ENCODE measurements around the gene BSN. TPM values are rescaled to one million over a fixed set of nuclear protein-coding genes. Genes with fewer than 3 reads are reported as not detected.
A peak's percentile ranks its signal among the peaks of the same experiment; 100 is the strongest.

Gene BSN
- under 1 TPM; 0.09 to 0.11 TPM for total RNA-seq

- Mint-ChIP-seq H3K9me3 (ENCODE audit: low read depth) (no peaks in the 10 kb centered on the region), H3K36me3 (ENCODE audit: low read depth) (no peaks in the 10 kb centered on the region), H3K4me3 (peak within 1 kb of the TSS; percentile 72), H3K27me3 (peaks cover 34% of the 10 kb centered on the region), H3K4me1 (peaks cover 11% of the 10 kb centered on the region), H3K27ac (peak within 1 kb of the TSS; percentile 24)
- intact Hi-C loops (cut with DNase I, micrococcal nuclease) = loop anchor here in 1 of 2 experiments (1.0 to 10.0 kb wide), 9 partner anchors 15 to 673 kb away; partner anchors contain the start of genes APEH, DAG1, MST1 and NICN1
- POLR2A ChIA-PET = interaction anchor here (0.6 to 1.4 kb wide), 2 partner anchors 14 to 220 kb away, joined by 3 to 7 read pairs; no protein-coding TSS in a partner anchor
- ATAC-seq = peak; percentile 92
- CTCF ChIA-PET = interaction anchor here (0.6 to 6.5 kb wide), 3 partner anchors 14 to 169 kb away, joined by 3 to 37 read pairs (median 13); no protein-coding TSS in a partner anchor
- DNase-seq = peak; percentile 95
Observed at GRCh38 chr3:49553692-49554632, at the start of gene BSN. BSN (plus strand) TSS chr3:49554477; CDS start chr3:49554603, 126 bp downstream.

GRCh38 chr3:49506906-49507305 lies 47.4 kb upstream of the BSN start:
- DNase-seq = no peak
- ChIA-PET POLR2A (interaction anchor here (0.7 kb wide), 1 partner anchor 13 kb away, joined by 3 read pairs; no protein-coding TSS in a partner anchor), CTCF (no interaction called here)
- Mint-ChIP-seq H3K4me3 (no peak overlapping the region), H3K27ac (no peak overlapping the region), H3K36me3 (ENCODE audit: low read depth) (peaks cover 15% of the 10 kb centered on the region), H3K27me3 (no peaks in the 10 kb centered on the region), H3K9me3 (ENCODE audit: low read depth) (no peaks in the 10 kb centered on the region), H3K4me1 (peaks cover 5% of the 10 kb centered on the region)
- ATAC-seq = no peak
- intact Hi-C loops (cut with DNase I, micrococcal nuclease) = no loop called here

- POLR2A ChIA-PET = interaction anchor here (0.6 kb wide), 1 partner anchor 104 kb away, joined by 6 read pairs; no protein-coding TSS in a partner anchor
- Mint-ChIP-seq H3K9me3 (ENCODE audit: low read depth) (no peaks in the 10 kb centered on the region), H3K4me1 (peaks cover 2% of the 10 kb centered on the region), H3K27ac (no peak overlapping the region), H3K27me3 (no peaks in the 10 kb centered on the region), H3K4me3 (no peak overlapping the region), H3K36me3 (ENCODE audit: low read depth) (peaks cover 8% of the 10 kb centered on the region)
- CTCF ChIA-PET = interaction anchor here (1.0 kb wide), 1 partner anchor 33 kb away, joined by 3 read pairs; no protein-coding TSS in a partner anchor
- no peak for ATAC-seq
- intact Hi-C loops (cut with DNase I, micrococcal nuclease) = no loop called here
- DNase-seq = no peak
Observed at GRCh38 chr3:49509028-49509561, 45.2 kb upstream of the BSN start.

- Mint-ChIP-seq H3K4me1 (peaks cover under 1% of the 10 kb centered on the region), H3K27ac (no peak overlapping the region), H3K27me3 (no peaks in the 10 kb centered on the region), H3K9me3 (ENCODE audit: low read depth) (no peaks in the 10 kb centered on the region), H3K4me3 (no peak overlapping the region), H3K36me3 (ENCODE audit: low read depth) (peaks cover 16% of the 10 kb centered on the region)
- no peak for DNase-seq
- ChIA-PET POLR2A (no interaction called here), CTCF (interaction anchor here (1.1 to 1.4 kb wide), 3 partner anchors 12 to 185 kb away, joined by 3 to 5 read pairs (median 5); no protein-coding TSS in a partner anchor)
- intact Hi-C loops (cut with DNase I, micrococcal nuclease) = no loop called here
- no peak for ATAC-seq
Observed at GRCh38 chr3:49511639-49512038, 42.6 kb upstream of the BSN start.

GRCh38 chr3:49512781-49513355 lies 41.4 kb upstream of the BSN start:
- Mint-ChIP-seq H3K4me1 (no peaks in the 10 kb centered on the region), H3K9me3 (ENCODE audit: low read depth) (no peaks in the 10 kb centered on the region), H3K27ac (no peak overlapping the region), H3K4me3 (no peak overlapping the region), H3K36me3 (ENCODE audit: low read depth) (peaks cover 19% of the 10 kb centered on the region), H3K27me3 (no peaks in the 10 kb centered on the region)
- intact Hi-C loops (cut with DNase I, micrococcal nuclease) = no loop called here
- ATAC-seq (no peak), DNase-seq (no peak)
- CTCF ChIA-PET = interaction anchor here (0.5 to 1.8 kb wide), 3 partner anchors 13 to 360 kb away, joined by 3 to 4 read pairs (median 3); no protein-coding TSS in a partner anchor
- POLR2A ChIA-PET = no interaction called here

- no peak for ATAC-seq
- Mint-ChIP-seq H3K4me3 (no peak overlapping the region), H3K4me1 (no peaks in the 10 kb centered on the region), H3K27me3 (no peaks in the 10 kb centered on the region), H3K36me3 (ENCODE audit: low read depth) (peaks cover 19% of the 10 kb centered on the region), H3K27ac (no peak overlapping the region), H3K9me3 (ENCODE audit: low read depth) (no peaks in the 10 kb centered on the region)
- POLR2A ChIA-PET = no interaction called here
- DNase-seq = no peak
- CTCF ChIA-PET = interaction anchor here (0.5 to 1.8 kb wide), 4 partner anchors 13 to 361 kb away, joined by 3 to 4 read pairs (median 4); no protein-coding TSS in a partner anchor
- intact Hi-C loops (cut with DNase I, micrococcal nuclease) = no loop called here
Observed at GRCh38 chr3:49513494-49514124, 40.7 kb upstream of the BSN start.

- H3K4me1 Mint-ChIP-seq = no peaks in the 10 kb centered on the region
- H3K27me3 Mint-ChIP-seq = no peaks in the 10 kb centered on the region
- DNase-seq (no peak), ATAC-seq (no peak)
- CTCF ChIA-PET = interaction anchor here (0.6 kb wide), 1 partner anchor 12 kb away, joined by 3 read pairs; no protein-coding TSS in a partner anchor
- intact Hi-C loops (cut with DNase I, micrococcal nuclease) = no loop called here
- no peaks in the 10 kb centered on the region for H3K9me3 Mint-ChIP-seq (ENCODE audit: low read depth)
- no peak overlapping the region for H3K4me3 Mint-ChIP-seq
- no peak overlapping the region for H3K27ac Mint-ChIP-seq
- POLR2A ChIA-PET = no interaction called here
- peaks cover 12% of the 10 kb centered on the region for H3K36me3 Mint-ChIP-seq (ENCODE audit: low read depth)
Observed at GRCh38 chr3:49518016-49518415, 36.3 kb upstream of the BSN start.

GRCh38 chr3:49518441-49518840 lies 35.8 kb upstream of the BSN start:
- DNase-seq (no peak), ATAC-seq (no peak)
- no peaks in the 10 kb centered on the region for H3K9me3 Mint-ChIP-seq (ENCODE audit: low read depth)
- intact Hi-C loops (cut with DNase I, micrococcal nuclease) = no loop called here
- no peak overlapping the region for H3K4me3 Mint-ChIP-seq
- no peaks in the 10 kb centered on the region for H3K4me1 Mint-ChIP-seq
- H3K27ac Mint-ChIP-seq = no peak overlapping the region
- ChIA-PET CTCF (no interaction called here), POLR2A (no interaction called here)
- no peaks in the 10 kb centered on the region for H3K27me3 Mint-ChIP-seq
- peaks cover 12% of the 10 kb centered on the region for H3K36me3 Mint-ChIP-seq (ENCODE audit: low read depth)

- H3K9me3 Mint-ChIP-seq (ENCODE audit: low read depth) = no peaks in the 10 kb centered on the region
- no peaks in the 10 kb centered on the region for H3K4me1 Mint-ChIP-seq
- POLR2A ChIA-PET = no interaction called here
- no peak overlapping the region for H3K4me3 Mint-ChIP-seq
- CTCF ChIA-PET = interaction anchor here (0.6 to 1.0 kb wide), 2 partner anchors 21 to 118 kb away, joined by 3 read pairs; no protein-coding TSS in a partner anchor
- no peak overlapping the region for H3K27ac Mint-ChIP-seq
- H3K36me3 Mint-ChIP-seq (ENCODE audit: low read depth) = peaks cover 12% of the 10 kb centered on the region
- ATAC-seq (no peak), DNase-seq (no peak)
- intact Hi-C loops (cut with DNase I, micrococcal nuclease) = no loop called here
- H3K27me3 Mint-ChIP-seq = no peaks in the 10 kb centered on the region
Observed at GRCh38 chr3:49519296-49519695, 35.0 kb upstream of the BSN start.

- Mint-ChIP-seq H3K27ac (no peak overlapping the region), H3K27me3 (no peaks in the 10 kb centered on the region), H3K9me3 (ENCODE audit: low read depth) (no peaks in the 10 kb centered on the region), H3K36me3 (ENCODE audit: low read depth) (peaks cover 10% of the 10 kb centered on the region), H3K4me1 (no peaks in the 10 kb centered on the region), H3K4me3 (no peak overlapping the region)
- POLR2A ChIA-PET = interaction anchor here (0.6 kb wide), 1 partner anchor 13 kb away, joined by 3 read pairs; no protein-coding TSS in a partner anchor
- CTCF ChIA-PET = interaction anchor here (0.6 to 1.1 kb wide), 3 partner anchors 20 to 135 kb away, joined by 3 read pairs; no protein-coding TSS in a partner anchor
- intact Hi-C loops (cut with DNase I, micrococcal nuclease) = no loop called here
- DNase-seq (no peak), ATAC-seq (no peak)
Observed at GRCh38 chr3:49519916-49520385, 34.3 kb upstream of the BSN start.

Measured in activated CD4-positive, alpha-beta T cell treated with anti-CD3 and anti-CD28 coated beads for 36 hours (primary cell).